K562 (cell line): ENCODE data around the gene CBX2.

Source experiments
- BACH1 ChIP-seq: fragments of 200-800 bp; sonication (Bioruptor generic); IDR thresholded peaks from 2 replicates; pipeline ENCODE4 v1.6.1; 2016; ENCODE audit warnings: missing genetic modification characterization, missing compliant biosample characterization
- CREB1 ChIP-seq, 2 experiments: sonication (generic) in 1 of 2; formaldehyde crosslinking in 1 of 2; IDR thresholded peaks; 2 replicates each; pipeline versions ENCODE4 v1.6.1 to v1.8.0; 2012 to 2022; ENCODE audit warnings: inconsistent platforms in 1 of 2, mild to moderate bottlenecking in 1 of 2, missing genetic modification reagents in 1 of 2, moderate library complexity in 1 of 2
- EZH2 ChIP-seq: IDR thresholded peaks from 2 replicates; pipeline ENCODE4 v1.6.1; 2012; ENCODE audit warnings: low read depth, mild to moderate bottlenecking, inconsistent platforms, low read length, borderline replicate concordance
- ZNF274 ChIP-seq: IDR thresholded peaks from 2 replicates; pipeline ENCODE4 v1.6.1; 2011; ENCODE audit warnings: low read depth, mild to moderate bottlenecking, low read length, moderate library complexity, borderline replicate concordance
- TF ChIP-seq, protein P1 (sequence below): IDR thresholded peaks from 2 replicates; pipeline ENCODE4 v1.6.1; 2012; ENCODE audit warnings: low read depth, low read length, improper control_type of control experiment, borderline replicate concordance

DNA sequence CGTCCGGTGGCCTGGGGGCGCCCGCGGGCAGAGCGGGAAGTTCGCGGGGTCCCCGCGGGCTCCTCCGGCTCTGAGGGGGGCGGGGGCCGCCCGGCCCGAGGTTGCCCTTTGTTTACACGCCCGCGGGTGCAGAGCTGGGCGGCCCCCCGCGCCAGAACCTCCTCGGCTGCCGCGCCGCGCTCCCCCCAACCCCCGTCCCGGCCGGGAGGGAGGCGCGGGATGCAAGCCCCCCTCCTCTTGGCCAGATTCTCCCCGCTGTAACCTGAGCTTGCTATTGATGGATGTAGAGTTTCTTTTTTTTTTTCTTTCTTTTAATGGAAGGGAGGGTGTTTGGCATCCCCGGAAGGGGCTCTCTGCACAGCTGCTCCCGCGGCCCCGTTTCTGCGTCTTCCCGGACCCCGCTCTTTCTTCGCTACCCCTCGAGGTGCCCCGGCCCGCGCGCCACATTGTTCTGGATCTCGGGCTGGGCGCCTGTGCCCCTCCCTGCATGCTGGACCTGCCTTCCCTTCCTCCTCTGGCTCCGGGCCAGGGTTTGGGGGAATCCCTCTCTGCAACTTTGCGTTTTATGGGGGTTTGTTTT lies 646 bp downstream of the CBX2 start:
- TF ChIP-seq EZH2, result no peak
- no peak for TF ChIP-seq CREB1 (IDR thresholded peaks at IDR 0.05)
- TF ChIP-seq CREB1 (CRISPR knock-in tag; IDR thresholded peaks at IDR 0.05), result no peak
- TF ChIP-seq, protein P1, sequence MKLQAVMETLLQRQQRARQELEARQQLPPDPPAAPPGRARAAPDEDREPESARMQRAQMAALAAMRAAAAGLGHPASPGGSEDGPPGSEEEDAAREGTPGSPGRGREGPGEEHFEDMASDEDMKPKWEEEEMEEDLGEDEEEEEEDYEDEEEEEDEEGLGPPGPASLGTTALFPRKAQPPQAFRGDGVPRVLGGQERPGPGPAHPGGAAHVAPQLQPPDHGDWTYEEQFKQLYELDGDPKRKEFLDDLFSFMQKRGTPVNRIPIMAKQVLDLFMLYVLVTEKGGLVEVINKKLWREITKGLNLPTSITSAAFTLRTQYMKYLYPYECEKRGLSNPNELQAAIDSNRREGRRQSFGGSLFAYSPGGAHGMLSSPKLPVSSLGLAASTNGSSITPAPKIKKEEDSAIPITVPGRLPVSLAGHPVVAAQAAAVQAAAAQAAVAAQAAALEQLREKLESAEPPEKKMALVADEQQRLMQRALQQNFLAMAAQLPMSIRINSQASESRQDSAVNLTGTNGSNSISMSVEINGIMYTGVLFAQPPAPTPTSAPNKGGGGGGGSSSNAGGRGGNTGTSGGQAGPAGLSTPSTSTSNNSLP, result no peak
- no peak for TF ChIP-seq ZNF274
- no peak for TF ChIP-seq BACH1 (tag)
